Activated CD4-positive, alpha-beta memory T cell treated with anti-CD3 and anti-CD28 coated beads for 36 hours (primary cell): ENCODE data around the gene COL4A2. TPM values are rescaled to one million over a fixed set of nuclear protein-coding genes. Genes with fewer than 3 reads are reported as not detected.

Experiments
- CTCF ChIA-PET: fragments of 350-600 bp; sonication (Branson Sonifier 250); formaldehyde crosslinking; loops from one replicate; lab custom pipeline; 2021; ENCODE audit warnings: antibody characterized with exemption, inconsistent platforms; lab: Charles Lee
- POLR2A ChIA-PET: fragments of 350-600 bp; sonication (Branson Sonifier 250); formaldehyde crosslinking; loops from one replicate; lab custom pipeline; 2021; ENCODE audit warnings: antibody characterized with exemption; lab: Charles Lee
- DNase-seq: peaks from one replicate; pipeline ENCODE4 v3.0.0-alpha.2; 2020
- H3K27ac Mint-ChIP-seq: one replicate; pipeline ENCODE4 v1.8.0; 2021; ENCODE audit warnings: mixed read lengths
- H3K27me3 Mint-ChIP-seq: one replicate; pipeline ENCODE4 v1.8.0; 2021; ENCODE audit warnings: mixed read lengths
- H3K36me3 Mint-ChIP-seq: one replicate; pipeline ENCODE4 v1.8.0; 2021; ENCODE audit warnings: mixed read lengths
- H3K4me1 Mint-ChIP-seq: one replicate; pipeline ENCODE4 v1.8.0; 2021; ENCODE audit warnings: low read depth, mixed read lengths
- H3K4me3 Mint-ChIP-seq: one replicate; pipeline ENCODE4 v1.8.0; 2021; ENCODE audit warnings: mild to moderate bottlenecking, mixed read lengths
- H3K9me3 Mint-ChIP-seq: one replicate; pipeline ENCODE4 v1.8.0; 2021; ENCODE audit warnings: mixed read lengths
- intact Hi-C: fragments of 100-400 bp; cut with micrococcal nuclease; formaldehyde crosslinking; loops from one replicate; pipeline ENCODE4 v1.15.1; 2023
- total RNA-seq, 2 experiments: library from RNA; stranded (reverse); gene quantifications; one replicate each; pipeline ENCODE4 v1.2.3, GENCODE V29; 2021

Gene COL4A2
- total RNA-seq, 2 experiments from 2014 or later, result not detected

- intact Hi-C loops, result no loop called here
- Mint-ChIP-seq H3K4me1 (peaks cover 8% of the 10 kb centered on the region), H3K27me3 (peaks cover 44% of the 10 kb centered on the region), H3K4me3 (no peak overlapping the region), H3K9me3 (no peaks in the 10 kb centered on the region), H3K36me3 (no peaks in the 10 kb centered on the region), H3K27ac (no peak overlapping the region)
- DNase-seq, result no peak
- CTCF ChIA-PET, result no interaction called here
- POLR2A ChIA-PET, result no interaction called here
Measured at GRCh38 chr13:110297766-110298504, 9.1 kb upstream of the COL4A2 start.

GRCh38 chr13:110298505-110299282, 8.4 kb upstream of the COL4A2 start:
- ChIA-PET POLR2A (no interaction called here), CTCF (interaction anchor here (0.8 kb wide), 1 partner anchor 113 kb away, joined by 3 read pairs; no protein-coding TSS in a partner anchor)
- H3K4me3 Mint-ChIP-seq, result no peak overlapping the region
- H3K27ac Mint-ChIP-seq, result no peak overlapping the region
- peaks cover 8% of the 10 kb centered on the region for H3K4me1 Mint-ChIP-seq
- peaks cover 49% of the 10 kb centered on the region for H3K27me3 Mint-ChIP-seq
- H3K36me3 Mint-ChIP-seq, result no peaks in the 10 kb centered on the region
- no peaks in the 10 kb centered on the region for H3K9me3 Mint-ChIP-seq
- intact Hi-C loops, result no loop called here
- DNase-seq, result peak; percentile 62

GRCh38 chr13:110299283-110299840, 7.7 kb upstream of the COL4A2 start:
- no peak for DNase-seq
- ChIA-PET CTCF (interaction anchor here (0.8 kb wide), 1 partner anchor 113 kb away, joined by 3 read pairs; no protein-coding TSS in a partner anchor), POLR2A (no interaction called here)
- intact Hi-C loops, result no loop called here
- Mint-ChIP-seq H3K27ac (no peak overlapping the region), H3K4me1 (peaks cover 8% of the 10 kb centered on the region), H3K27me3 (peaks cover 52% of the 10 kb centered on the region), H3K9me3 (no peaks in the 10 kb centered on the region), H3K4me3 (no peak overlapping the region), H3K36me3 (no peaks in the 10 kb centered on the region)

GRCh38 chr13:110300090-110300815, 6.8 kb upstream of the COL4A2 start:
- intact Hi-C loops, result loop anchor here (10.0 kb wide), 1 partner anchor 115 kb away; no protein-coding TSS in a partner anchor
- Mint-ChIP-seq H3K9me3 (no peaks in the 10 kb centered on the region), H3K4me3 (no peak overlapping the region), H3K4me1 (peaks cover 8% of the 10 kb centered on the region), H3K27ac (no peak overlapping the region), H3K36me3 (no peaks in the 10 kb centered on the region), H3K27me3 (peaks cover 54% of the 10 kb centered on the region)
- DNase-seq, result no peak
- ChIA-PET CTCF (no interaction called here), POLR2A (no interaction called here)

GRCh38 chr13:110301083-110301482, 6.0 kb upstream of the COL4A2 start:
- Mint-ChIP-seq H3K27ac (no peak overlapping the region), H3K9me3 (no peaks in the 10 kb centered on the region), H3K4me1 (peaks cover 9% of the 10 kb centered on the region), H3K4me3 (no peak overlapping the region), H3K27me3 (peaks cover 57% of the 10 kb centered on the region), H3K36me3 (no peaks in the 10 kb centered on the region)
- intact Hi-C loops, result loop anchor here (10.0 kb wide), 1 partner anchor 114 kb away; no protein-coding TSS in a partner anchor
- no peak for DNase-seq
- POLR2A ChIA-PET, result no interaction called here
- CTCF ChIA-PET, result no interaction called here

- peaks cover 9% of the 10 kb centered on the region for H3K4me1 Mint-ChIP-seq
- no peak overlapping the region for H3K4me3 Mint-ChIP-seq
- CTCF ChIA-PET, result no interaction called here
- intact Hi-C loops, result loop anchor here (10.0 kb wide), 1 partner anchor 113 kb away; no protein-coding TSS in a partner anchor
- no peak for DNase-seq
- peaks cover 53% of the 10 kb centered on the region for H3K27me3 Mint-ChIP-seq
- POLR2A ChIA-PET, result no interaction called here
- H3K9me3 Mint-ChIP-seq, result no peaks in the 10 kb centered on the region
- no peaks in the 10 kb centered on the region for H3K36me3 Mint-ChIP-seq
- H3K27ac Mint-ChIP-seq, result no peak overlapping the region
Measured at GRCh38 chr13:110301606-110302553, 5.2 kb upstream of the COL4A2 start.

- DNase-seq, result no peak
- Mint-ChIP-seq H3K27ac (no peak overlapping the region), H3K4me1 (peaks cover 10% of the 10 kb centered on the region), H3K36me3 (no peaks in the 10 kb centered on the region), H3K9me3 (no peaks in the 10 kb centered on the region), H3K27me3 (peaks cover 50% of the 10 kb centered on the region), H3K4me3 (no peak overlapping the region)
- POLR2A ChIA-PET, result no interaction called here
- intact Hi-C loops, result loop anchor here (10.0 kb wide), 1 partner anchor 112 kb away; no protein-coding TSS in a partner anchor
- CTCF ChIA-PET, result no interaction called here
Measured at GRCh38 chr13:110302997-110303396, 4.1 kb upstream of the COL4A2 start.

GRCh38 chr13:110303644-110304043, 3.4 kb upstream of the COL4A2 start:
- Mint-ChIP-seq H3K27ac (no peak overlapping the region), H3K27me3 (peaks cover 52% of the 10 kb centered on the region), H3K4me3 (no peak overlapping the region), H3K9me3 (no peaks in the 10 kb centered on the region), H3K4me1 (peaks cover 11% of the 10 kb centered on the region), H3K36me3 (no peaks in the 10 kb centered on the region)
- CTCF ChIA-PET, result no interaction called here
- POLR2A ChIA-PET, result no interaction called here
- no peak for DNase-seq
- intact Hi-C loops, result loop anchor here (10.0 kb wide), 1 partner anchor 111 kb away; no protein-coding TSS in a partner anchor

GRCh38 chr13:110304256-110304655, 2.8 kb upstream of the COL4A2 start:
- CTCF ChIA-PET, result no interaction called here
- Mint-ChIP-seq H3K4me1 (peaks cover 11% of the 10 kb centered on the region), H3K36me3 (no peaks in the 10 kb centered on the region), H3K27me3 (peaks cover 56% of the 10 kb centered on the region), H3K27ac (no peak overlapping the region), H3K4me3 (no peak overlapping the region), H3K9me3 (no peaks in the 10 kb centered on the region)
- POLR2A ChIA-PET, result no interaction called here
- intact Hi-C loops, result loop anchor here (10.0 kb wide), 1 partner anchor 111 kb away; no protein-coding TSS in a partner anchor
- no peak for DNase-seq

- no peaks in the 10 kb centered on the region for H3K9me3 Mint-ChIP-seq
- H3K36me3 Mint-ChIP-seq, result no peaks in the 10 kb centered on the region
- DNase-seq, result no peak
- POLR2A ChIA-PET, result no interaction called here
- intact Hi-C loops, result loop anchor here (10.0 kb wide), 1 partner anchor 110 kb away; no protein-coding TSS in a partner anchor
- no peak overlapping the region for H3K27ac Mint-ChIP-seq
- H3K4me1 Mint-ChIP-seq, result peaks cover 11% of the 10 kb centered on the region
- H3K4me3 Mint-ChIP-seq, result no peak overlapping the region
- peaks cover 56% of the 10 kb centered on the region for H3K27me3 Mint-ChIP-seq
- CTCF ChIA-PET, result no interaction called here
Measured at GRCh38 chr13:110305001-110305400, 2.1 kb upstream of the COL4A2 start.

- H3K36me3 Mint-ChIP-seq, result no peaks in the 10 kb centered on the region
- ChIA-PET POLR2A (no interaction called here), CTCF (no interaction called here)
- H3K9me3 Mint-ChIP-seq, result no peaks in the 10 kb centered on the region
- H3K4me3 Mint-ChIP-seq, result no peak overlapping the region
- H3K27ac Mint-ChIP-seq, result no peak overlapping the region
- H3K27me3 Mint-ChIP-seq, result peaks cover 57% of the 10 kb centered on the region
- peaks cover 11% of the 10 kb centered on the region for H3K4me1 Mint-ChIP-seq
- intact Hi-C loops, result loop anchor here (10.0 kb wide), 1 partner anchor 109 kb away; no protein-coding TSS in a partner anchor
- DNase-seq, result no peak
Measured at GRCh38 chr13:110305544-110305943, 1.5 kb upstream of the COL4A2 start.
